ENCODE results near the gene CCL20.

The CCL20 gene

DNA sequence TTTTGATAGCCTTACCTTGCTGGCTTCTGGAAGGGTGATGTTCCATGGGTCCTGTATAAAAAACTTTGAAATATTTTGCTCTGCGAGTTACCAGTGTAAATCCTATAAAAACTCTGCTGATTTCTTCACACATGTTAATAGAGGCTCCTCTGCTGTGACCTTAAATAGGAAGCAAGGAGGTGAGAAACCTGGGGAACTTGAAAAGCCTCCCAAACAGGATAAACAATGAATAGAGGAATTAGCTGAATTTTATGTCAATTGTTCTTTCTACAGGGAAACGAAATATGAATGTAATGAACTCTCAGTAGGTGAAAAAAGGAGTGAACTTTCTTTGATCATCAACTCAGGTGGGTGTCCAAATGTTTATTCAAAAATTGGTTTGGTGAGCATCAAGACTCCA, 10.8 kb upstream of the CCL20 start:
- no peak for DNase-seq (ENCODE audit: low read depth)

GRCh38 chr2:227804975-227805374, 8.7 kb upstream of the CCL20 start:
- no peak for DNase-seq (ENCODE audit: low read depth)

GRCh38 chr2:227805578-227805977, 8.1 kb upstream of the CCL20 start:
- DNase-seq (ENCODE audit: low read depth), result peak; percentile 11

- DNase-seq (ENCODE audit: low read depth), result no peak
Measured at GRCh38 chr2:227808936-227809335, 4.7 kb upstream of the CCL20 start.

GRCh38 chr2:227812001-227812400, 1.6 kb upstream of the CCL20 start:
- no peak for DNase-seq (ENCODE audit: low read depth)

DNA sequence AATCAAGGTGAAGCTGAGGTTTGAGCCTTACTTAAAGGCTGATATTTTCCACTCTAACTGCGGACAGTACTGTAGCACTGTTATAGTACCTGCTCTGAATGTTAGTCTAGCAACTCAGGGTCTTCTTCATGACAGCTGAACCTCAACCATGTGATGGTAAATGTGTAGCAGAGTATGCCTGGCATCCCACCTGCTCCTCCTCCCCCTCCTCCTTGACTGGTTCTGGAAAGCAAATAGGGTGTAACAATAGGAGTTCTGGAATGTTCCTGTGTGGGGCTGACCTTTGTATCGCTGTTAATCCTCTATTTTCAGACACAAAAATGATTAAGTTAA, 447 bp upstream of the CCL20 start:
- DNase-seq (ENCODE audit: low read depth), result no peak

GRCh38 chr2:227815066-227815465, 1.4 kb downstream of the CCL20 start:
- DNase-seq (ENCODE audit: low read depth), result no peak

GRCh38 chr2:227816507-227817294, 3.1 kb downstream of the CCL20 start:
- no peak for DNase-seq (ENCODE audit: low read depth)

DNA sequence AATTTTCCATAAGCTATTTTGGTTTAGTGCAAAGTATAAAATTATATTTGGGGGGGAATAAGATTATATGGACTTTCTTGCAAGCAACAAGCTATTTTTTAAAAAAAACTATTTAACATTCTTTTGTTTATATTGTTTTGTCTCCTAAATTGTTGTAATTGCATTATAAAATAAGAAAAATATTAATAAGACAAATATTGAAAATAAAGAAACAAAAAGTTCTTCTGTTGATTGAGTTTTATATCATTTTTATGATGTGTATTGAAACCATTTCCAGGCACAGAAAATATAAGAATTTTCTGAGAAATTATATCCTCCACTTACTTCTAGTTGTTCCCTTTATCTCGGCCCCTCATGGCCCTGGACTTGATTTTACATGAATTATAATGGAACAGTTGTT, 3.7 kb downstream of the CCL20 start:
- DNase-seq (ENCODE audit: low read depth), result no peak

GRCh38 chr2:227817850-227818674, 4.4 kb downstream of the CCL20 start:
- DNase-seq (ENCODE audit: low read depth), result peak; percentile 80

- no peak for DNase-seq (ENCODE audit: low read depth)
Measured at GRCh38 chr2:227818675-227819397, 5.2 kb downstream of the CCL20 start.

- no peak for DNase-seq (ENCODE audit: low read depth)
Measured at GRCh38 chr2:227819398-227819697, 5.7 kb downstream of the CCL20 start.

DNA sequence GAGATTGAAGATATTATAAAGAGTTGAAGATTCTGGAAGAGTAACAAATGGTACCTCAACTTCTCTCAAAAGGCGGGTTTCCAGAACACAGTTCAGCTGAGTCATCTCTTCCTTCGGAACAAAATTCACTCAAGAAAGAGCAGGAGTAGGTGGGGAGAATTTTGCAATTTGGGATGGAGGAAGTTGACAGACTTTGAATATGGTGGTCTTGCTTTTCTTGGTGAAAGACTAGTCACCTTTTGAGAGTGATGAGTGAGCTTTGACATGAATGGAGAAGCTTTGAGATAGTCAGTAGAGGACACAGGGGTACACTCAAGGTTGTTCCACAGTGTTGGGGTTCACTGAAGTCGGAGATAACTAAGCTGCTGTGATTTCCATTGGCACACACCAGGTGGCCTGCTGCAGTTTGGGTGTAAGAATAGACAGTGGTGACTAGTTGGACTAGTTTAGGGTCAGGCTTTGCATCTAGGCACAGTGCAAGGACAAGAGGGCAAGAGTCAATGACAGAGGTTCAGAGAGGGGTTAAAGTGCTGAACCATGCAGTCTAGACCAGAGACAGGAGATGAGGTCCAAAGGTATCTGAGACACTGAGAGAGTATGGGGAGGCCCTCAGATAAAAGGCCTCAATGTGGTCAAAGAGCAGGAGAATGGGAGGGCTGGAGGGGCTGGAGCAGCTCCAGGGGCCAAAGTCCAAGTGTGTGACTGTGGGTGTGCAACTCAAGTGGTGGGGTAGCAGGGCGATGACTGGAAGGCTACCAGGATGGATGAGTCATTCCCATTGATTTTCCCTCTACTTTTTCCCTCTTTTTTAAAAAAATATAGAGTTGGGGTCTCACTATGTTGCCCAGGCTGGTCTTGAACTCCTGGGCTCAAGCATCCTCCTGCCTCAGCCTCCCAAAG, 7.7 kb downstream of the CCL20 start:
- no peak for DNase-seq (ENCODE audit: low read depth)

GRCh38 chr2:227822416-227823003, 8.9 kb downstream of the CCL20 start:
- no peak for DNase-seq (ENCODE audit: low read depth)

DNA sequence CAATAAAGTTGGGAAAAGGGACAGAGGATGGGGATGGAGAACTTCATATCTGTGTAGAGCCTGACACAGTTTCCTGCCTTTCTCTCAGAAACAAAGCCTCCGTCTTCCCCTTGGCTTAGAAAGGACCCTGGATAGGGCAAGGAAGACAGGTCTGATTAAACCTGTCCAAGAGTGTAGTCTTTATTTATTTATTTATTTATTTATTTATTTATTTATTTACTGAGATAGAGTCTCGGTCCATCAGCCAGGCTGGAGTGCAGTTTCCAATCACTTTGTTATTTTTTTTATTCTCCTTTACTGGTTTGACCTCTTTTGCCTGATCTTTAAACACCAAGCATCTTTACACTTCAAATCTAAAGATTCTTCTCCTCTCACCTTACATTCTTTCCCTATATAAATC, 10.3 kb downstream of the CCL20 start:
- no peak for DNase-seq (ENCODE audit: low read depth)

DNA sequence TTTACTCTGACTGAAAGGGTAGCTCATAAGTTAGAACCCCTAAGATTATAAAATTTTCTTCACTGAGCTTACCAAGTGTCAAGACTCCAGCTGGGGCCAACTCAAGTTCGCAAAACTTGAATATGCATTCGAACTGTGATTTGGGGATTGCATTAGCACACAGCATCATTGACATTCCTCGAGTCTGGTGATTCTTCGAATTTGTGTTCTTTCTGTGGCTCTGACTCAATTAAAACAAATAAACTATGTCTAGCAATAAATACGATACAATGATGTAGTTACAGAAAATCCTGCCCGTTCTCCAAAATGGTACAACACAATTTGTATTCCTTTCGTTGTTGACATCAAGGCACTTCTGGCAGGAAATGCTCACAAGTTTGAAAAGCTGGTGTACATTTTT, 11.1 kb downstream of the CCL20 start:
- no peak for DNase-seq (ENCODE audit: low read depth)

DNA sequence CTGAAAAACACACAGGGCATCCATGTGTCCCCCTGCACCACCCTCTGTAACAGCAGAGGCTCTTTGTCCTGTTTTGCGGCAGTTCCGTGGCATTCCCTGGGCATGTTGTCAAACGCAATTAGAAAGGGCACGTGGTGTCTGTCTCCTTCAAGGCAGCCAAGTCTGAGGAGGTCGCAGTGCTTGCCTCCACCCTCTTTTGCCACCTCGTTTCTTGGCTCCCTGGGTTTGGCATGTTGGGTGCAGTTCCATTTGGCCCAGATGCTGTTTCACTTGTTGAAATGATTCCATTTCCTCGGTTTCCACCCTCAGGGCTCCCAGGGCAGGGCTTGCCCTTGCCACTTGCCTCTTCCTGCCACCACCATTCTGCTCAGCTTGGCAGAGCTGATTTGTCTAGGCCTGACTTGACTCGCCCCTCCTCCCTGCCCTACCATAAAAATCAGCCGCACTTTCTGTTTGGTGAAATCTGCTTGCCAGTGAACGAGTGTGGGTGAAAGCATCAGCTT, 12.4 kb downstream of the CCL20 start:
- DNase-seq (ENCODE audit: low read depth), result no peak

DNA sequence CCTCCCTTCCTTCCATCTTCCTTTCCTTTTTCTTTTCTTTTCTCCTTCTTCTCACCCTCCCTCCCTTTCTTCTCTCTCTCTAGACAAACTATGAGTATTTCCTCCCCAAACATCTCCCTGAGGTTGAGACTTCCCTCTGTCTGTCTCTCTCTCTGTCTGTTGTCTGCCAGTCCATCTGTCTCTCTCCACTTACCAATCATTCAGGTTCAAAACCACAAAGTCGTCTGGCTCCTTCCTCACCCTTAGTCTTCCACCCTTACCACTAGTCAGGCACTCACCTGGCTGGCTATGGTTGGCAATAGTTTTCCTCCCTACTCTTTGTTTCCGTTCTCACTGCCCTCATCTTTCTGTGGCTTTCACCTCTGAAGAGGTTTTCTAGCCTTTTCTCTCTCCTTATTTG, 12.9 kb downstream of the CCL20 start:
- DNase-seq (ENCODE audit: low read depth), result no peak

GRCh38 chr2:227827143-227827542, 13.5 kb downstream of the CCL20 start:
- DNase-seq (ENCODE audit: low read depth), result no peak

GRCh38 chr2:227828477-227828912, 14.9 kb downstream of the CCL20 start:
- no peak for DNase-seq (ENCODE audit: low read depth)

- no peak for DNase-seq (ENCODE audit: low read depth)
Measured at GRCh38 chr2:227829337-227829736, 15.7 kb downstream of the CCL20 start.
